Esophagus squamous epithelium (tissue), 4 donors: ENCODE measurements around the gene SLC34A1.

ENCODE experiments used
- CTCF ChIP-seq, 6 experiments: fragments of 450-650 bp in 4 of 6; fragments of 200-600 bp in 2 of 6; sonication (generic) in 2 of 6; IDR thresholded peaks; one replicate each; pipeline ENCODE4 v1.5.1; 2016 to 2019; ENCODE audit warnings: antibody characterized with exemption in 6 of 6, mild to moderate bottlenecking in 4 of 6, moderate library complexity in 4 of 6
- POLR2A ChIP-seq, 4 donors: fragments of 450-650 bp; IDR thresholded peaks; one replicate each; pipeline ENCODE4 v1.6.1; 2017; ENCODE audit warnings: antibody characterized with exemption in 4 of 4, mild to moderate bottlenecking in 4 of 4, moderate library complexity in 3 of 4

GRCh38 chr5:177396078-177396477 lies 11.8 kb downstream of the SLC34A1 start:
- TF ChIP-seq CTCF (IDR thresholded peaks at IDR 0.05): no peak
- TF ChIP-seq POLR2A (IDR thresholded peaks at IDR 0.05): no peak
